Measurements from ENCODE around the gene RPL22L1.
A peak's percentile ranks its signal among the peaks of the same experiment; 100 is the strongest.
"Not testable (repeated sequence)": the region's sequence is repeated elsewhere in the genome, so short reads cannot be mapped to it uniquely, and the experiment has no call there.

RPL22L1 gene

DNA sequence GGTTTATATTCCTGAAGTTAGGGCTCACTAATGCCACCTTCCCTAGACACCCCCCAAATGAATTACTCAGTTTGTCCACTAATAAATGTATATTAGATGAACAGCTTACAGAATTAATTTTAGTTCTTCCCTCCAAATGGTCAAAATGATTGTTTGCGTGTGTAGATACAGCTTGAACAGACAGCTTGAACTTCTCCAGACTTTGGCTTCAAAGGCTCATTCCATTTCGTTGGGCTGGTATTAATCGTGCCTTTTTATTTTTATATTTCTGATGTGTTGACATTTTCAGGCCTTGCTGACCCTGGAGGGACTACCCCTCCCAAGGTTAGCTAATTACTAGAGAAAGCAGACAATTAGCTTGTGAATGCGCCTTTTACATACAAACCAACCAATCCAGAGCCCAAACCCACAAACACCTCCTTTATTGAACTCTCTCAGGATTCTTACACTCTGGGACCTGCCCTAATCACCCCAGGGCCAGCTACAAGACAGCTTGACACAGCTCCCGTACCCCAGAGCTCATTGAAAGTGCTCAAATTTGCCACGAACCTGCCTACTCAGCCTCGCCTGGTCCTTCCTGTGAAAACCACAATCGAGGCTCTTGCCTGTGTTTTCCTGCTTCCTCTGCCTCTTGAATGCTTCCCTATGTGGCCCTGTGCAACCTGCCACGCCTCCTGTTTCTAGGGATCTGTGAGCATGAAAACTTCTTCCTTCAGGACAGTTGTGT lies 40.3 kb downstream of the RPL22L1 start:
- DNase-seq (ENCODE audit: low spot score): no peak

DNA sequence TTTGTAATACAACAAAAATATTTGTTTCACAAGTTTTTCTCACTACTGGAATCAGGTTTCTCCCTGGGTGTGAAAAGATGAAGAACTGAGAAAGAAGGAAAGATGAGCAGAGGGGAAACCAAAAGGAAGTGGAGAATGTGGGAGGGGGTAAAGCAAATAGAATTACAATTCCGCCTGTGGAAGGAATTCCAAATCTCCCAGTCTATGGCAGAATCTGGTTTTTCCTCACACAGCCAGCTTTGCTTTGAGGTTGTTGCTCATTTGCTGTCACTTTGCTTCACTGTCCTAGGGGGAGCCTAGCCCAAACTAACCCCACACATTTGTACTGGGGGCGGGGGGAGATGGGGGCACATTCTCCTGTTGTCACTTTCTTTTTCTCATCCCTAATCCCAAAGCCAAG lies 43.9 kb downstream of the RPL22L1 start:
- no peak for DNase-seq (ENCODE audit: low spot score)

DNA sequence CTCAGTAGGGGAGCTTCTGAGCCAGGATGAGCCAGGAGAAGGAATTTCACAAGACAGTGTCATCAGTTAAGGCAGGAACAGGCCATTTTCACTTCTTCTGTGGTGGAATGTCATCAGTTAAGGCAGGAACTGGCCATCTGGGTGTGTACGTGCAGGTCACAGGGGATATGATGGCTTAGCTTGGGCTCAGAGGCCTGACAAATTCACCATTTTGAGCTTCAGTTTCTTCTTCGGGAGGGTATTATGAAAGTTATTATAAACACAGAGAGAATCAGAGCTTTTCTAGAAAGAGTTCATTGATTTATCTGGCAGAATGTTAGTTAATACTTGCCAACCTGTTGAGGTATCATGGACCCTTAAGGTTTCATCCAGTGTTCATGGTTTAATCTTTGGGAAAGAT lies 46.4 kb downstream of the RPL22L1 start:
- DNase-seq (ENCODE audit: low spot score): not testable (repeated sequence)

GRCh38 chr3:170818325-170818724 lies 51.7 kb downstream of the RPL22L1 start:
- DNase-seq (ENCODE audit: low spot score): not testable (repeated sequence)

DNA sequence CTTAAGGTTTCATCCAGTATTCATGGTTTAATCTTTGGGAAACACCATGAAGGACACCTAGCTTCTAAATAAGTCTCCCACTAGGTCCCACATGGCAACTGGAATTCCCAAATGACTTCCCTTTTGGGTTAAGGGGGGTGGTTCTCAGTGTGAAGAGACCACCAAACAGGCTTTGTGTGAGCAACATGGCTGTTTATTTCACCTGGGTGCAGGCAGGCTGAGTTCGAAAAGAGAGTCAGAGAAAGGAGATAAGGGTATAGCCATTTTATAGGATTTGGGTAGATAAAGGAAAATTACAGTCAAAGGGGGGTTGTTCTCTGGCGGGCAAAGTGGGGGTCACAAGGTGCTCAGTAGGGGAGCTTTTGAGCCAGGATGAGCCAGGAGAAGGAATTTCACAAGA lies 52.5 kb downstream of the RPL22L1 start:
- DNase-seq (ENCODE audit: low spot score): not testable (repeated sequence)

- DNase-seq (ENCODE audit: low spot score): no peak
Measured at GRCh38 chr3:170816841-170817240, 53.2 kb downstream of the RPL22L1 start.

GRCh38 chr3:170816341-170816740 lies 53.7 kb downstream of the RPL22L1 start:
- no peak for DNase-seq (ENCODE audit: low spot score)

GRCh38 chr3:170815936-170816335 lies 54.1 kb downstream of the RPL22L1 start:
- no peak for DNase-seq (ENCODE audit: low spot score)

- peak; percentile 68 for DNase-seq (ENCODE audit: low spot score)
Measured at GRCh38 chr3:170815340-170815739, 54.7 kb downstream of the RPL22L1 start.

All from SK-N-DZ (cell line).